Measurements from ENCODE around the gene ADRA2B.

- no peak for TF ChIP-seq GABPA (IDR thresholded peaks at IDR 0.05; ENCODE audit: low read depth)
- TF ChIP-seq CTCF (IDR thresholded peaks at IDR 0.05; ENCODE audit: insufficient read depth, low read length): no peak
- TF ChIP-seq POLR2AphosphoS5 (IDR thresholded peaks at IDR 0.05; ENCODE audit: low read depth): no peak
Observed at GRCh38 chr2:96158554-96158940, 42.2 kb upstream of the ADRA2B start.

Measured in HL-60 (cell line).